ENCODE measurements around the gene ARMC8.
A peak's percentile ranks its signal among the peaks of the same experiment; 100 is the strongest.

ARMC8 gene

GRCh38 chr3:138222942-138223287 lies 35.8 kb downstream of the ARMC8 start:
- TF ChIP-seq, protein P1, sequence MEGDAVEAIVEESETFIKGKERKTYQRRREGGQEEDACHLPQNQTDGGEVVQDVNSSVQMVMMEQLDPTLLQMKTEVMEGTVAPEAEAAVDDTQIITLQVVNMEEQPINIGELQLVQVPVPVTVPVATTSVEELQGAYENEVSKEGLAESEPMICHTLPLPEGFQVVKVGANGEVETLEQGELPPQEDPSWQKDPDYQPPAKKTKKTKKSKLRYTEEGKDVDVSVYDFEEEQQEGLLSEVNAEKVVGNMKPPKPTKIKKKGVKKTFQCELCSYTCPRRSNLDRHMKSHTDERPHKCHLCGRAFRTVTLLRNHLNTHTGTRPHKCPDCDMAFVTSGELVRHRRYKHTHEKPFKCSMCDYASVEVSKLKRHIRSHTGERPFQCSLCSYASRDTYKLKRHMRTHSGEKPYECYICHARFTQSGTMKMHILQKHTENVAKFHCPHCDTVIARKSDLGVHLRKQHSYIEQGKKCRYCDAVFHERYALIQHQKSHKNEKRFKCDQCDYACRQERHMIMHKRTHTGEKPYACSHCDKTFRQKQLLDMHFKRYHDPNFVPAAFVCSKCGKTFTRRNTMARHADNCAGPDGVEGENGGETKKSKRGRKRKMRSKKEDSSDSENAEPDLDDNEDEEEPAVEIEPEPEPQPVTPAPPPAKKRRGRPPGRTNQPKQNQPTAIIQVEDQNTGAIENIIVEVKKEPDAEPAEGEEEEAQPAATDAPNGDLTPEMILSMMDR (conservative IDR thresholded peaks at IDR 0.05; ENCODE audit: low read depth, low read length) = no peak
- DNase-seq (ENCODE audit: low read depth) = no peak
- H3K4me3 ChIP-seq (ENCODE audit: low read depth, low read length) = no peak overlapping the region

- TF ChIP-seq, protein P1 (conservative IDR thresholded peaks at IDR 0.05; ENCODE audit: low read depth, low read length) = no peak
- no peak overlapping the region for H3K4me3 ChIP-seq (ENCODE audit: low read depth, low read length)
- peak; percentile 88 for DNase-seq (ENCODE audit: low read depth)
These were observed 40.5 kb downstream of the ARMC8 start for GRCh38 chr3:138227650-138228049.

DNA sequence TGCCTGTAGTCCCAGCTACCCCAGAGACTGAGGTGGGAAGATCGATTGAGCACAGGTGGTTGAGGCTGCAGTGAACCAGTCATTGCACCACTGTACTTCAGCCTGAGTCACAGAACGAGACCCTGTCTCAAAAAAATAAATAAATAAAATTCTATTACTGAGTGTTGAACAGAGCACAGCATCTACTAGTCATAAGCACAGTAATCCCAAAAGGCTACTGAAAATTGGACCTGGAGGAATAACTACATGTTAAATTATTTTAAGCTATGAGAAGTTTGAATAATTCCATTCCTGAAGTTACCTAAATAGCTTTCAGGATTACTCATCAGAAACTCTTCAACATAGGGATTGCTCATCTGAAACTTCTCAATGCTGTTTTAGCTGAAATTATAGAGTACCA lies 43.4 kb downstream of the ARMC8 start:
- no peak overlapping the region for H3K4me3 ChIP-seq (ENCODE audit: low read depth, low read length)
- peak; percentile 28 for DNase-seq (ENCODE audit: low read depth)
- TF ChIP-seq, protein P1 (conservative IDR thresholded peaks at IDR 0.05; ENCODE audit: low read depth, low read length) = no peak

DNA sequence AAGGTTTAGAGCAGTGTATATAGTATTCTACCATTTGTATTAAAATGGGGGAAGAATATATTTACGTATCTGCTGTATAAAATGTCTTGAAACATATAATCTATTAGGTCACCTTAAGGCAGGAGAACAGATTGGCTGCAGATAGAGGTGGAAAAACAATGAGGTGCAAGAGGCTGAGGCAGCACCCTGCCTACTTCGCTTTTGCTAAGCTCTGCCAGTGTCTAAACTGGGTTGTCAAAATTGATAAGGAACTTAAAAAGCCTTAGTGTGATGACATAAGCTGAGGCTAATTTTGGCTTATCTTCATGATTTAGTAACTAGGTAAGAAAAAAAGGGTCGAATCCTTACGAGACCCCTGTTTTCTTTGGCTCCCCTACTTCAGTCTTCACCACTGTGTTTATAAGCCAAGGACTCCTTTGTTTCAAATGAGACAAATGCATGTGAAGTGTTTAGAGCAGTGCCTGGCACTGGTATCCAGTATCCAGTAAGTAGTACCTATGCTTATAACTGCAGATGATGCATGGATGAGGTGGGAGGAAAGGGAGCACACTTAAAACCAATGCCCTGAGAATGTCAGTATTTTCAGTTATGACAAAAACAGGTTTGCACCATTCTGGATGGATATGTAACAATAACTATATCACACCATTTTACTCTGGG lies 45.7 kb downstream of the ARMC8 start:
- TF ChIP-seq, protein P1 (conservative IDR thresholded peaks at IDR 0.05; ENCODE audit: low read depth, low read length) = no peak
- DNase-seq (ENCODE audit: low read depth) = no peak

GRCh38 chr3:138234401-138235179 lies 47.5 kb downstream of the ARMC8 start:
- no peak overlapping the region for H3K4me3 ChIP-seq (ENCODE audit: low read depth, low read length)
- peak; percentile 26 for DNase-seq (ENCODE audit: low read depth)
- TF ChIP-seq, protein P1 (conservative IDR thresholded peaks at IDR 0.05; ENCODE audit: low read depth, low read length) = no peak

More for the DNA sequence above, 45.7 kb downstream of the ARMC8 start:
- H3K4me3 ChIP-seq (ENCODE audit: low read depth, low read length) = no peak overlapping the region

DNA sequence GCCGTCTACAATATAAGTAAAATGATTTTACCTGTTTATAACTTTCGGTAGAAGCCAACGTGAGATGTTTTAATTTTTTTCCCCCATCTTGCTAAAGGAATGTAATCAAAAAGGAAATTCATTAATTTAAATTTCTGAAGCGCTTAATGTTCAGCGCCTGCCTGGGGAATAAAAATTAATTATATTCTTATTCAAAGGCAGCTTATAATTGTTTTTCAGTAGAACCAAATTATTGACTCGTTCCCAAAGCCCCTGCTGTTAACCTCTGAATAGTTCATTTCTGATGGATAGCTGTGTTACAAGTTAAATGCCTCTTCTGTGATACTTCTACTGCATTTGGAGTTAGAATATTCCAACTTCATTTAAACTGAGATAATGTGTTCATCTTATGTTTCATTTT lies 51.6 kb downstream of the ARMC8 start:
- TF ChIP-seq, protein P1 (conservative IDR thresholded peaks at IDR 0.05; ENCODE audit: low read depth, low read length) = no peak
- no peak overlapping the region for H3K4me3 ChIP-seq (ENCODE audit: low read depth, low read length)
- DNase-seq (ENCODE audit: low read depth) = no peak
